ENCODE results near the gene TTC6. TPM values are rescaled to one million over a fixed set of nuclear protein-coding genes. Genes with fewer than 3 reads are reported as not detected.

Gene TTC6
- total RNA-seq, 1 donor from 2014 or later: 9.2 TPM

- Histone ChIP-seq H3K27me3 (ENCODE audit: low read depth) (peaks cover 88% of the 10 kb centered on the region), H3K36me3 (no peaks in the 10 kb centered on the region), H3K9me3 (no peaks in the 10 kb centered on the region), H3K27ac (peak overlapping the region; percentile 83), H3K4me3 (peak overlapping the region; percentile 60), H3K4me1 (peaks cover under 1% of the 10 kb centered on the region)
- no peak for TF ChIP-seq CTCF (IDR thresholded peaks at IDR 0.05)
- no peak for DNase-seq
- ATAC-seq: no peak
- intact Hi-C loops (cut with DNase I): loop anchor here (5.0 kb wide), 1 partner anchor 343 kb away; no protein-coding TSS in a partner anchor
Measured at GRCh38 chr14:37589715-37590427, 5.6 kb upstream of the TTC6 start.

- Histone ChIP-seq H3K4me3 (peak overlapping the region; percentile 60), H3K27ac (peak overlapping the region; percentile 82), H3K4me1 (peaks cover 4% of the 10 kb centered on the region), H3K27me3 (ENCODE audit: low read depth) (peaks cover 88% of the 10 kb centered on the region), H3K9me3 (no peaks in the 10 kb centered on the region), H3K36me3 (no peaks in the 10 kb centered on the region)
- no peak for DNase-seq
- no peak for ATAC-seq
- TF ChIP-seq CTCF (IDR thresholded peaks at IDR 0.05): no peak
- intact Hi-C loops (cut with DNase I): loop anchor here (5.0 kb wide), 1 partner anchor 343 kb away; no protein-coding TSS in a partner anchor
Measured at GRCh38 chr14:37590428-37591139, 4.8 kb upstream of the TTC6 start.

GRCh38 chr14:37591311-37591940 lies 4.0 kb upstream of the TTC6 start:
- ATAC-seq (peak; percentile 5 to 35), DNase-seq (peak; percentile 64)
- Histone ChIP-seq H3K4me1 (peaks cover 13% of the 10 kb centered on the region), H3K4me3 (peak overlapping the region; percentile 60), H3K27ac (peak overlapping the region; percentile 82), H3K9me3 (no peaks in the 10 kb centered on the region), H3K36me3 (no peaks in the 10 kb centered on the region), H3K27me3 (ENCODE audit: low read depth) (peaks cover 90% of the 10 kb centered on the region)
- peak; percentile 22 for TF ChIP-seq CTCF (IDR thresholded peaks at IDR 0.05)
- intact Hi-C loops (cut with DNase I): loop anchor here (5.0 kb wide), 1 partner anchor 344 kb away; no protein-coding TSS in a partner anchor

- peak overlapping the region; percentile 60 for H3K4me3 ChIP-seq
Measured at GRCh38 chr14:37591941-37592481, 3.4 kb upstream of the TTC6 start.

More at GRCh38 chr14:37591941-37592481, 3.4 kb upstream of the TTC6 start:
- peaks cover 19% of the 10 kb centered on the region for H3K4me1 ChIP-seq
- H3K27me3 ChIP-seq (ENCODE audit: low read depth): peaks cover 92% of the 10 kb centered on the region
- no peak for TF ChIP-seq CTCF (IDR thresholded peaks at IDR 0.05)
- H3K9me3 ChIP-seq: no peaks in the 10 kb centered on the region
- no peaks in the 10 kb centered on the region for H3K36me3 ChIP-seq
- peak overlapping the region; percentile 82 for H3K27ac ChIP-seq
- ATAC-seq (peak; percentile 0 to 1), DNase-seq (no peak)
- intact Hi-C loops (cut with DNase I): loop anchor here (5.0 kb wide), 1 partner anchor 345 kb away; no protein-coding TSS in a partner anchor

All from lower lobe of right lung (tissue), 2 donors.